GM18505 (cell line): ENCODE results near the gene PMEPA1.

ENCODE experiments used
- ATAC-seq: cut with Tn5 transposase; IDR thresholded peaks from one replicate; pipeline ENCODE4 v1.9.1; 2021; ENCODE audit not compliant: unreplicated experiment
- POLR2A ChIP-seq: IDR thresholded peaks from 4 replicates; pipeline ENCODE4 v1.6.1; 2011; ENCODE audit warnings: borderline replicate concordance; ENCODE audit not compliant: insufficient read depth, insufficient read length; ENCODE audit errors: extremely low read depth

Gene PMEPA1

DNA sequence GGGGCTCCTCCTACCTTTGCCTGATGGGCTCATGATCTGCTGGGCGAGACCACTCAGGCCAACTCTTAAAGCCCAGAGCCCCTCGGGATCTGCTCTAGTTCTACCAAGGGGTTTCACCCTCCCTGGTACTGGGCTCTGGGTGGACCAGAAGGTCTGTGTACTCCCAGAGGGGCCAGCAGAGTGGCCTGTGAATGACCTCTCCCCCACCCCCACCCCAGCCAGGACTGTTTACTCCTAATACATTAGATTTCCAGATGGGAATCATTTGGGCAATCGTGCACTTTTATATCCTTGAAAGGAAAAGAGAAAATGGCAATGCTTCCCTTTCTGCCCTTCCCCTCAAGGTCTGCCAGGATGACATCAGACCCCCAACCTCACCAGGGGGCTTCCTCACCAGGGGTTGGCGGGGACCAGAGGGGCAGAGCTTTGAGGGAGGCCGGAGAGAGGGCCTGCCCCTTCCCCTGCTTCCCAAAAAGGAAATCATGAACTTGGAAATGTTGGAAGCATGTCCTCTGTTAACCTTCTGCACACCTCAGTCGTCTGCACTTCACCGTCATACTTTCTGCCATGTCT, 37.1 kb upstream of the PMEPA1 start:
- no peak for ATAC-seq
- TF ChIP-seq POLR2A: no peak

DNA sequence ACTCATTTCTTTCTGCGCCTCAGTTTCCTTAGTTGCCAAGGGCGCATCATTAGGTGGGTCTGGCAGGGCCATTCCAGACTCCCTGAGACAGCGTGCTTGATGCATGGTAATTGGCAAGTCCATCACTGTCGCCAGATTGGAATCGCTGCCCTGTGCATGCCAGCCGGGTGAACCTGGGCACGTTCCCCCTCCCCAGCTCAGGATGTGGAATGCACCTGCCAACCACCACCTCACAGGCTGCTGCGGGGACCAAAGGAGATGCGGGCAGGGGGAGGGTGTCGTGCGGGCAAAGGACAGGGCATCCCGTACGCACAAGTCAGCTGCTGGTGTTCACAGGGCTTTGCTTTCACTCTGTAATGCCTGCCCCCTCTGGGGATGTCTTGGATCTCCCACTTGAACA, 36.4 kb upstream of the PMEPA1 start:
- ATAC-seq: no peak
- TF ChIP-seq POLR2A: no peak

DNA sequence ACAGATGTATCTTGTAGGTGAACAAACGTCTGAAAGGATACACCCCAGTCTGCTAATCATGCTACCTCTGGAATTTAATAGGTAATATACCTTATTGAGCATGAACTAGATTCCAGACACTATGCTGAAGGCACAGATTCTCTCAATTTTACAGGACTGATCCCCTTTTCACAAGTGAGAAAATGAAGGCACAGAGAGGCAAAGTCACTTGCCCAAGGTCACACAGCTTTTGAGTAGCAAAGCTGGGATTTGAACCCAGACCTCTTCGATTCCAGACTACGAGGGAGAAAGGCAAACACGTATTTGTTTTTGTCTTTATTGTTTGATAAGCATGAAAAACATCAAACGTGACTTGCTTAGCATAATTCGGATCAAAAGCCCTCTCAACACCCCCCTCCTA, 34.4 kb upstream of the PMEPA1 start:
- no peak for ATAC-seq
- TF ChIP-seq POLR2A: no peak

DNA sequence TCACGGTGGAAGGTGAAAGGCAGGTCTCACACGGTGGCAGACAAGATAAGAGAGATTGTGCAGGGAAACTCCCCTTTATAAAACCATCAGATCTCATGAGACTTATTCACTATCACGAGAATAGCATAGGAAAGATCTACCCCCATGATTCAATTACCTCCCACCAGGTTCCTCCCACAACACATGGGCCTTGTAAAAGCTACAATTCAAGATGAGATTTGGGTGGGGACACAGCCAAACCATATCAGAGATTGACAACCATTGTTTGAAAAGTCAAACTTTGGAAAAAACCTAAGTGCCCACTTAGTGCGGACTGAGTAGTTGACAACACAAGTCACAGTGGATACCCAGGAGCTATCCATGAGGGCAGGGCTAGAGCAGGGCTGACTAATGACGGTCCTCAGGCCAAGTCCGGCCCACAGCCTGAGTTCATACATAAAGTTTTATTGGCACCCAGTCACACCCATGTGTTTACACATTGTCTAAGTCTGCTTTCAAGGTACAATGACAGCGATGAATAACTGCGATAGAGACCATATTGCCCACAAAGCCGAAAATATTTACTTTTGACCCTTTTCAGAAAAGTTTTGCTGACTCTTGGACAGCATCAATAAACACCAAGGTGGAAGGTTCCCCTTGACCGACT, 33.8 kb upstream of the PMEPA1 start:
- no peak for ATAC-seq
- no peak for TF ChIP-seq POLR2A

DNA sequence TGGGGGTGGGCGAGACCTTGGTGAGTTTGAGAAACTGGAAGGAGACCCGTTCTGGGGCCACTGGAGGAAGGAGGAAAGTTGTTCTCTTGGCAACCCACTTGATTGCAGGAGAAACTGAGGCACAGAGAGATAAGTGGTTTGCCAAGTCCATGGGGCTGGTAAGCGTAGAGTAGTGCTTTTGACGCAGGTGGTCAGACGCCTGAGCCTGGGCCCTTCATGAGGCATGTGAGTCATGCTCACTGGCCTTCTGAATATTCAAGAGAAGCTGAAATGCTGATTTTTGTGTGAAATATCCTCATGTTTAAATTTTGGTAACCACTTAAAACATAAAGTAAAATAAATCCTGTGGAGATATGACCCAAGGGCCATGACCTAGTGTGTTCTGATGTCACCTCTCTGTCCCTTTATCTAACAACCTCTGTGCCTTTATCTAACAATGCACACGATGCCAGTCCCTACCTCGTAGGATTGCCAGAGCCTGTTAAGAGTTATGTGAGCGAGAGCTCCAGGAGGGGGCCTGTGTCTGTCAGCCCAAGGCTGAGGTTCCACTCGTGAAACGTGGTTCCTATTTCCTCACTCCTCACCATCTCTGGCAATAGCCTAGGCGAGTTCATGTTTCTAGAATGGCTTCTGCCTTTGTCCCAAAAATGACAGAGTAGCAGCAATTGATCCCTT, 32.8 kb upstream of the PMEPA1 start:
- no peak for ATAC-seq
- no peak for TF ChIP-seq POLR2A

DNA sequence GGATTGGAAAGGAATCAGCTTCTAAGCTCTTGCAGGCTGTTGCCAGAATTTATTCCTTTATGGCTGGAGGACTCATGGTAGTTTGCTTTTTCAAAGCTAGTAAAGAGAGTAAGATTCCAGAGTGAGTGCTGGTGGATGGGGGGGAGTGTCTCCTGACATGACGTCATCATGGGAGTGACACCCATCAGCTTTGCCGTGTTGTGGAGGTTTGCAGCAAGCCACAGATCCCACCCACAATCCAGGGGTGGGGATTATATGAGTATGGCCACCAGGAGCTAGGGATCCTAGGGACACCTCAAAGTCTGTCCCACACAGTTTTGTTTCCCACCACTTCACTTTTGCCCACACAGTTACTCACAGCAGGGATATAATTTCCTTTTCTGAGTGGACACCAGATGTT, 28.7 kb upstream of the PMEPA1 start:
- TF ChIP-seq POLR2A: no peak
- no peak for ATAC-seq

DNA sequence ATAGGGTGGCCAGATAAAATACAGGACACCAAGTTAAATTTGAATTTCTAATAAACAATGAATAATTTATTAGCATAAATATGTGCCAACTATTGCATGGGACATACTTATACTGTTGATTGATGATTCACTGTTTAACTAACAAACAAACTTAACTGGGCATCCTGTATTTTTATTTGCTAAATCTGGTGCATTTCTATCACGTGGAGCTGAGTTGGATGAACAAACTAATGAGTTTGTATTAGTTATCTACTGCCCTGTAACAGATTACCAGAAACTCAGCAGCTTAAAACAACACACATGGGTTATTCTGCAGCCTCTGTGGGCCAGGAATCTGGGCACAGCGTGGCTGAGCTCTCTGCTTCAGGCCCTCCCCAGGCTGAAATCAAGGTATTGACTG, 28.2 kb upstream of the PMEPA1 start:
- TF ChIP-seq POLR2A: no peak
- ATAC-seq: no peak

DNA sequence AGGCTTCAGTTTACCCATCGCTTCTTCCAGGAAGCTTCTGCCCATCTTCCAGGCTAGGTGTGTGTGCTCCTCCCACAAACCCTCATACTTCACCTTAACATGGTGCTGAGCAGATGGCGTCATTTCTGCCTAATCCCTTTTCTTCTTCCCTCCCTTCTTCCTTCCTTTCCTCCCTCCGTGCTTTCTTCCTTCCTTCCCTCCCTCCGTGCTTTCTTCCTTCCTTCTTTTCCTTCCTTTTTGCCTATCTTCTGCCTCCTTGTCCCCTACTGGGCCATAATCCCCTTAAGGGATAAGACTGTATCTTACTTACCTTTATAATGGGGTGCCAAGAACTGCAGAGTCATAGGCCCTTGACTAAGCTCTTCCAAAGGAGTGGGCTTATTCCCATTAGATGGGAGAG, 27.5 kb upstream of the PMEPA1 start:
- no peak for ATAC-seq
- TF ChIP-seq POLR2A: no peak

DNA sequence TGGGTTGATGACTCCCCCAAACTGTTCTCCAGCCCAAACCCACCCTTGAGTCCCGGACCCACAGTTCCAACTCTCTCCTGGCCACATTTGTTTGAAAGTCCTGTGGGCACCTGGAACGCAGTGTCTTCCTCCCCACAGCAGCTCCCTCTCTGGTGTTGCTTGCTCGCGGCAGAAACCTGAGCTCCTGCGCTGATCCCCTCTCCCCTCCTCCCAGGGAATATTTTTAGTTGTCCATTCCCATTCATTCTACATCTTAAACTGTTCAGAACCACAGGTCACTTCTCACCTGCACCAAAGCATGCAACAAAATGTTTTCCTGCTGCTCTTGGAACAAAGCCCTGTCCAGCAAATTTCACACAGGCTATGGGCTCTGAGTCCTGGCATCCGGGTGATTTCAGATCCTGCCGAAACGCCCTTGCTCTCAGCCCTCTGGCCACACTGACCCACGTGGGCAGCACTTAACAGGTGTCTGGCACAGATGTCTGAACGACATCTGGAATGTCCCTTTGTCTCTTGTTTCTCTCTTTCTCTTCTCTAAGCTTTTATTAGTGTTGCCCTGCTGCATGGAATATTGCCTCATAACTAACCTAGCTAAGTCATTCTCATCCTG, 27.0 kb upstream of the PMEPA1 start:
- no peak for TF ChIP-seq POLR2A
- ATAC-seq: no peak

DNA sequence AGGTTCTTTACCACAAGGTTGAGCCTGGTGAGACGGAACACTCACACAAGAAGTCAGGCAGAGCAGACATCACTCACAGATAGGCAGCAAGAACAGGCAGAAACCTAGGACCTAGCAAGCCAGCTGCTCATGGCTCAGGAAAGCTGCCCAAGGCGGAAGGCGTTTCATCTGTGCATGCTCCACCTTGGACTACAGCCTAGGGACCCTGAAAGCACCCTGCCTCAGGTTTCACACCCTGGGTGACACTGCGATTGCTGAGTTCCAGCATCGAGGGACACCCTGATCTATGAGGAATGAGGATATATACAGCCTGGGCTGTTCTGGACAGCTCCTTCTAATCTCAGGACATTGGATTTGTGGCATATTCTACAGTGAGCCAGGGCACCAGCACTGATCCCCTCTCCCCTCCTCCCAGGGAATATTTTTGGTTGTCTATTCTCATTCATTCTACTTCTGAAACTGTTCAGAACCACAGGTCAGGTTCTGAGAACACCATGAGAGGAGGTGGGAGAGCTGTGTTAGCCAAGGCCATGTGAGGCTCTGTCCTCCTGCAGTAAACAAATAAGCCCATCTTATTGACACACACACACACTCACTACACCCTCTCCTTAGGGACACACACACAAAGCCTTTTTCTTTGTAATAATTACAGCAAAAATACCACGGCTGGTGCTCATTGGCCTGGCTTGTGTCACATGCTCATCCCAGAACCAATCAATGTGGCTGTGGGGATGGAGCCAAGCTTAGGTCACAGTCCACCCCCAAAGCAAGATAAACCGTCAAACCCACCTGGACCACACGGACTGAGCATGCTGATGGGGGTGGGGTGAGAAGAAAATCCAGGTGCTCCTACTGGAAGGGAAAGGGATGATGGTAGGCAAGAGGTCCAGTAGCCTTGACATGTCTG, 26.3 kb upstream of the PMEPA1 start:
- TF ChIP-seq POLR2A: no peak
- no peak for ATAC-seq

DNA sequence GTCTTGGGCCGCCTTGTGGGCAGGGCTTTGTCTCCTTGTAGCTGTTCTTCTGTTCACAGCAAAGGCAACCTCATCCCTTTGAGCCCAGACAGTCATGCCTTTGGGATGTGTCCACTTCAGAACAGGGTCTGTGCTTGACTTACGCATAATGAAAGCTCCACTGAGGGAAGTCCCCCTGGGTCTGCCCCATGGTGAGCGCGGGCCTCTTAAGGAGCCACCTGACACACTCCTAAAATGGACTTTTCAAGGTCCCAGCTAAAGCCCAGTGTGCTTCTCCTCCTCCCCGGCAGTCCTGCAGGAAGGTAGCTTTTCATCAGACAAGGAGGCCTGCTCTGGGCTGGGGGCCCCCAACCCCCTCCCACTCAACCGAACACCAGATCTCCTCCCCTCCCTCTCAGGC, 24.9 kb upstream of the PMEPA1 start:
- no peak for TF ChIP-seq POLR2A
- no peak for ATAC-seq

DNA sequence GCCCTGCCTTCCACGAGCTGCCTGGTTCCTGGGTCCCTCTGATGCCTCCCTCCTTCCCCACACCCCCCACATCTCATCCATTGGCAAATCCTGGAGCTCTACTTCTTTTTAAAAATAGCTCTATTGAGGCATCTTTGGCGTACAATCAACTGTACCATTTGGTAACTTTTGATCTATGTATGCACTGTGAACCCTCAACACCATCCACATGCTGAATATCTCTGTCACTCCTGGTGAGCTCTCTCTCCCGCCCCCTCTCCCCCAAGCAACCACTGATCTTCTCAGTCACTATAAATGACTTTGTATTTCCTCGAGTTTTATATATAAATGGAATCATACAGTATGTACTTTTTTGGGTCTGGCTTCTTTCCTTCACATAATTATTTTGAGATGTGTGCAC, 22.4 kb upstream of the PMEPA1 start:
- no peak for TF ChIP-seq POLR2A
- no peak for ATAC-seq

DNA sequence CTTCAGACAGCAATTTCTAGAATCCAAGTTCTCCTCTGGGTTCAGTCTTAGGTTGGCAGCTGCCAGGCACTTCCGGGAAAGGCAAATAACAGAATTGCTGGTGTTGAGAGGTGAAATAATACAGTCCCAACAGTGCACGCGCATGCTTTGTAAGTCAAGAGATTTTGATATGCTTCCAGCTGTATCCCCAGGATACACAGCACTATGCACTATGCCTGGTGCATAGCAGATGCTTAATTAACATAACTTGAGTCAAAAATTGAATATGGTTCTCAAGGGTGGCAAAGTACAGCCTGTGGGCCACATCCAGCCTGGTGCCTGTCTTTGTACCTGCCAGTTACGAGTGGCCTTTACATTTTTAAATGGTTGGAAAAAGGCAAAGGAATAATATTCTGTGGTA, 18.9 kb upstream of the PMEPA1 start:
- ATAC-seq: no peak
- no peak for TF ChIP-seq POLR2A

DNA sequence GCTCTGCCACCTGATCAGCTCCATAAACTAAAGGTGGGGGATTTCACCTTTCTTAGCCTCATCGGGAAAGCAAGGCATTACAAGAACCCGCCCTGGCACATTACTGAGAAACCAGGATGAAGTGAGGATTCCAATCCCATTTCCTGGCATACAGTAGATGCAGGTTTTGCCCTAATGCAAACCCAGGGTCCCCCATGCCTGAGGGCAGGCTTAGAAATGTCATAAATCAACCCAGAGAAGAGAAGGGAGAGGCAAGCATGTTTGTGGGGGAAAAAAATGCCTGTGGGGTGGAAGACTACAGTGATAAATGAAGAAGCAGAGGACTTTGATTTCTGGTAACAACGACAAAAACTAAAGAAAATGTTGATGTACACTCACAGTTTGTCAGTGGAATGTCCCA, 18.0 kb upstream of the PMEPA1 start:
- TF ChIP-seq POLR2A: no peak
- no peak for ATAC-seq

DNA sequence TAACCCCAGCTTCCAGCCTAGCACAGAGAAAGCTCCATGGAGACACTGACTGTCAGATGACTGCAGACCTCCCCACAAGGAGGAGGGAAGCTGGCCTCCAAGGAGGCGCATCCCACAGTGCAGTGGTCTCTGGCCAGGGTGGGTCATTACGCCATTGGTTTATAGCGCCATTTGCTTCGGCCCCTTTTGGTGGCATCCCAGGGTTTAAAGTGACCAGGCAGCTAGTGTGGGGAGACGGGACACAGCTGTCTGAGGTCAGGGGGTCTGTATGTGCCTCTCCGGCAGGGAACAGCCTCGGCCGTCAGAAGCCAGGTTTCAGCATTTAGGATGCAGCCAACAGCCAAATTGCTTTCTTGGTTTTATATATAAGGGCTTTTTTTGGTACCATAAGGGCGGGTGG, 15.8 kb upstream of the PMEPA1 start:
- no peak for ATAC-seq

More for the DNA sequence above, 15.8 kb upstream of the PMEPA1 start:
- no peak for TF ChIP-seq POLR2A
